ENCODE data around the gene MED27.

GRCh38 chr9:131873335-131873734 is 206.3 kb downstream of the MED27 start:
- no peak for TF ChIP-seq YY1 (IDR thresholded peaks at IDR 0.05; ENCODE audit: insufficient read depth, insufficient read length)
- no peak for TF ChIP-seq ZNF274 (IDR thresholded peaks at IDR 0.05; ENCODE audit: low read depth, low read length)
- no peak for TF ChIP-seq SUZ12 (IDR thresholded peaks at IDR 0.05; ENCODE audit: extremely low read depth, insufficient read depth, insufficient read length)

All from NT2/D1 (cell line).